SH-SY5Y (cell line): ENCODE measurements around the gene QRICH2.

Source experiments
- GATA2 ChIP-seq: IDR thresholded peaks from 2 replicates; pipeline ENCODE4 v1.6.1; 2011; ENCODE audit warnings: mild to moderate bottlenecking, low read depth, low read length
- GATA3 ChIP-seq: IDR thresholded peaks from 2 replicates; pipeline ENCODE4 v1.6.1; 2011; ENCODE audit warnings: low read depth, mild to moderate bottlenecking, low read length, moderate library complexity

DNA sequence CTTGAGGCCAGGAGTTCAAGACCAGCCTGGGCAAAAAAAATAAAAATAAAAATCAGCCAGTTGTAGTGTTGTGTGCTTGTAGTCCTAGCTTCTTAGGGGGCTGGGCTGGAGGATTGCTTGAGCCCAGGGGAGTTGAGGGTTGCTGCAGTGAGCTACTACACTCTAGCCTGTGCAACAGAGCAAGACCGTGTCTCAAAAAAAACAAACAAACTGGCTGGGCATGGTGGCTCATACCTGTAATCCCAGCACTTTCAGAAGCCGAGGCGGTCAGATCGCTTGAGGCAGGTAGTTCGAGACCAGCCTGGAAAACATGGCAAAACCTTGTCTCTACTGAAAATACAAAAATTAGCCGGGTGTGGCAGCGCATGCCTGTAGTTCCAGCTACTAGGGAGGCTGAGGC is 47.9 kb downstream of the QRICH2 start:
- TF ChIP-seq GATA2 (no peak), GATA3 (no peak)
